ENCODE data around the gene MAGI1. TPM values are rescaled to one million over a fixed set of nuclear protein-coding genes. Genes with fewer than 3 reads are reported as not detected.
A peak's percentile ranks its signal among the peaks of the same experiment; 100 is the strongest.

Gene MAGI1
- total RNA-seq, 1 donor from 2014 or later, result 28.3 TPM

GRCh38 chr3:65650247-65650646 is 388.5 kb downstream of the MAGI1 start:
- ATAC-seq, result no peak

GRCh38 chr3:65647369-65647768 is 391.3 kb downstream of the MAGI1 start:
- no peak for ATAC-seq
- no peak for DNase-seq (ENCODE audit: low spot score)

More at GRCh38 chr3:65650247-65650646, 388.5 kb downstream of the MAGI1 start:
- DNase-seq (ENCODE audit: low spot score), result no peak

- ATAC-seq (no peak), DNase-seq (ENCODE audit: low spot score) (no peak)
Measured at GRCh38 chr3:65642883-65643282, 395.8 kb downstream of the MAGI1 start.

GRCh38 chr3:65641777-65642176 is 396.9 kb downstream of the MAGI1 start:
- ATAC-seq (no peak), DNase-seq (ENCODE audit: low spot score) (no peak)

- ATAC-seq (no peak), DNase-seq (ENCODE audit: low spot score) (no peak)
Measured at GRCh38 chr3:65641045-65641444, 397.7 kb downstream of the MAGI1 start.

GRCh38 chr3:65639444-65639843 is 399.3 kb downstream of the MAGI1 start:
- DNase-seq (ENCODE audit: low spot score) (no peak), ATAC-seq (no peak)

- no peak for ATAC-seq
- DNase-seq (ENCODE audit: low spot score), result no peak
Measured at GRCh38 chr3:65638301-65638700, 400.4 kb downstream of the MAGI1 start.

GRCh38 chr3:65636326-65636725 is 402.4 kb downstream of the MAGI1 start:
- DNase-seq (ENCODE audit: low spot score) (no peak), ATAC-seq (no peak)

GRCh38 chr3:65635657-65636056 is 403.1 kb downstream of the MAGI1 start:
- ATAC-seq (peak; percentile 49), DNase-seq (ENCODE audit: low spot score) (no peak)

- no peak for ATAC-seq
Measured at GRCh38 chr3:65633018-65633638, 405.6 kb downstream of the MAGI1 start.

GRCh38 chr3:65632414-65632813 is 406.3 kb downstream of the MAGI1 start:
- ATAC-seq, result no peak
- DNase-seq (ENCODE audit: low spot score), result no peak

More at GRCh38 chr3:65633018-65633638, 405.6 kb downstream of the MAGI1 start:
- DNase-seq (ENCODE audit: low spot score), result no peak

- DNase-seq (ENCODE audit: low spot score) (no peak), ATAC-seq (no peak)
Measured at GRCh38 chr3:65628978-65629377, 409.7 kb downstream of the MAGI1 start.

GRCh38 chr3:65627062-65627461 is 411.7 kb downstream of the MAGI1 start:
- DNase-seq (ENCODE audit: low spot score) (no peak), ATAC-seq (no peak)

- no peak for DNase-seq (ENCODE audit: low spot score)
- ATAC-seq, result no peak
Measured at GRCh38 chr3:65625305-65625704, 413.4 kb downstream of the MAGI1 start.

GRCh38 chr3:65623362-65623761 is 415.4 kb downstream of the MAGI1 start:
- ATAC-seq (no peak), DNase-seq (ENCODE audit: low spot score) (no peak)

GRCh38 chr3:65619888-65620287 is 418.8 kb downstream of the MAGI1 start:
- DNase-seq (ENCODE audit: low spot score) (no peak), ATAC-seq (no peak)

GRCh38 chr3:65619451-65619881 is 419.3 kb downstream of the MAGI1 start:
- no peak for DNase-seq (ENCODE audit: low spot score)
- no peak for ATAC-seq

GRCh38 chr3:65618599-65618998 is 420.1 kb downstream of the MAGI1 start:
- ATAC-seq, result no peak
- DNase-seq (ENCODE audit: low spot score), result no peak

- DNase-seq (ENCODE audit: low spot score) (no peak), ATAC-seq (no peak)
Measured at GRCh38 chr3:65617787-65618186, 420.9 kb downstream of the MAGI1 start.

- DNase-seq (ENCODE audit: low spot score), result no peak
- no peak for ATAC-seq
Measured at GRCh38 chr3:65617209-65617608, 421.5 kb downstream of the MAGI1 start.

- DNase-seq (ENCODE audit: low spot score), result no peak
- no peak for ATAC-seq
Measured at GRCh38 chr3:65616563-65616962, 422.2 kb downstream of the MAGI1 start.

- no peak for DNase-seq (ENCODE audit: low spot score)
- no peak for ATAC-seq
Measured at GRCh38 chr3:65615329-65615728, 423.4 kb downstream of the MAGI1 start.

GRCh38 chr3:65614585-65614984 is 424.1 kb downstream of the MAGI1 start:
- DNase-seq (ENCODE audit: low spot score) (no peak), ATAC-seq (no peak)
